SU-DHL-6 (cell line): ENCODE data around the gene SRRM4.
A peak's percentile ranks its signal among the peaks of the same experiment; 100 is the strongest.

ENCODE experiments used
- H2AFZ ChIP-seq: fragments of 200-600 bp; sonication (generic); 2 replicates; pipeline ENCODE4 v1.6.1; 2014; ENCODE audit warnings: low read depth, mild to moderate bottlenecking, moderate library complexity, mixed read lengths, antibody characterized with exemption, low read length; ENCODE audit not compliant: severe bottlenecking
- H3F3A ChIP-seq: fragments of 200-600 bp; shearing (Covaris generic); 2 replicates; pipeline ENCODE4 v1.6.0; 2016; ENCODE audit warnings: antibody characterized with exemption, mild to moderate bottlenecking; ENCODE audit not compliant: insufficient read depth
- H3K27ac ChIP-seq: fragments of 200-600 bp; sonication (generic); 2 replicates; pipeline ENCODE4 v1.5.1; 2016; ENCODE audit warnings: low read depth, mild to moderate bottlenecking, low read length, moderate library complexity, mixed read lengths
- H3K27me3 ChIP-seq: fragments of 200-600 bp; sonication (generic), shearing (Covaris generic); 2 replicates; pipeline ENCODE4 v1.6.0; 2014; ENCODE audit warnings: mild to moderate bottlenecking, low read length
- H3K36me3 ChIP-seq: fragments of 200-600 bp; sonication (generic); 2 replicates; pipeline ENCODE4 v1.6.1; 2014; ENCODE audit warnings: mild to moderate bottlenecking, low read length, mixed read lengths
- H3K4me2 ChIP-seq: fragments of 300-600, 200-600 bp; shearing (Covaris generic), sonication (generic); 2 replicates; pipeline ENCODE4 v1.6.0; 2014; ENCODE audit warnings: low read length, low read depth, mild to moderate bottlenecking; ENCODE audit not compliant: poor library complexity, severe bottlenecking
- H3K4me3 ChIP-seq: fragments of 200-600 bp; sonication (generic); 2 replicates; pipeline ENCODE4 v1.5.1; 2014; ENCODE audit warnings: antibody characterized with exemption, low read length, mild to moderate bottlenecking, mixed read lengths; ENCODE audit not compliant: insufficient read depth, poor library complexity, severe bottlenecking
- H3K79me2 ChIP-seq: fragments of 200-600 bp; sonication (generic); 2 replicates; pipeline ENCODE4 v1.6.1; 2014; ENCODE audit warnings: mild to moderate bottlenecking, low read length, moderate library complexity; ENCODE audit not compliant: insufficient read depth
- H3K9ac ChIP-seq: fragments of 200-600 bp; sonication (generic); 2 replicates; pipeline ENCODE4 v1.7.0; 2014; ENCODE audit warnings: mild to moderate bottlenecking, low read length
- H3K9me2 ChIP-seq: fragments of 200-600 bp; sonication (generic); replicated peaks from 2 replicates; pipeline ENCODE4 v1.6.1; 2014; ENCODE audit warnings: low read length; ENCODE audit not compliant: insufficient read depth
- H3K9me3 ChIP-seq: fragments of 200-600 bp; sonication (generic); 2 replicates; pipeline ENCODE4 v1.6.1; 2014; ENCODE audit warnings: low read length, mixed read lengths; ENCODE audit not compliant: insufficient read depth
- H4K20me1 ChIP-seq: fragments of 200-600 bp; sonication (generic); 2 replicates; pipeline ENCODE4 v1.6.1; 2014; ENCODE audit warnings: low read depth, mild to moderate bottlenecking, antibody characterized with exemption, low read length, moderate library complexity, mixed read lengths
- EZH2phosphoT487 ChIP-seq: fragments of 200-600 bp; sonication (generic), shearing (Covaris generic); conservative IDR thresholded peaks from 2 replicates; pipeline ENCODE4 v1.6.1; 2018; ENCODE audit warnings: mild to moderate bottlenecking, antibody characterized with exemption, low read length, moderate library complexity, mixed read lengths
- TF ChIP-seq, protein P1 (sequence below): fragments of 200-600 bp; sonication (generic); IDR thresholded peaks from one replicate; pipeline ENCODE4 v1.5.1; 2017; ENCODE audit warnings: antibody characterized with exemption, mild to moderate bottlenecking, low read length, moderate library complexity; ENCODE audit not compliant: insufficient read depth, poor library complexity, severe bottlenecking

Gene SRRM4

DNA sequence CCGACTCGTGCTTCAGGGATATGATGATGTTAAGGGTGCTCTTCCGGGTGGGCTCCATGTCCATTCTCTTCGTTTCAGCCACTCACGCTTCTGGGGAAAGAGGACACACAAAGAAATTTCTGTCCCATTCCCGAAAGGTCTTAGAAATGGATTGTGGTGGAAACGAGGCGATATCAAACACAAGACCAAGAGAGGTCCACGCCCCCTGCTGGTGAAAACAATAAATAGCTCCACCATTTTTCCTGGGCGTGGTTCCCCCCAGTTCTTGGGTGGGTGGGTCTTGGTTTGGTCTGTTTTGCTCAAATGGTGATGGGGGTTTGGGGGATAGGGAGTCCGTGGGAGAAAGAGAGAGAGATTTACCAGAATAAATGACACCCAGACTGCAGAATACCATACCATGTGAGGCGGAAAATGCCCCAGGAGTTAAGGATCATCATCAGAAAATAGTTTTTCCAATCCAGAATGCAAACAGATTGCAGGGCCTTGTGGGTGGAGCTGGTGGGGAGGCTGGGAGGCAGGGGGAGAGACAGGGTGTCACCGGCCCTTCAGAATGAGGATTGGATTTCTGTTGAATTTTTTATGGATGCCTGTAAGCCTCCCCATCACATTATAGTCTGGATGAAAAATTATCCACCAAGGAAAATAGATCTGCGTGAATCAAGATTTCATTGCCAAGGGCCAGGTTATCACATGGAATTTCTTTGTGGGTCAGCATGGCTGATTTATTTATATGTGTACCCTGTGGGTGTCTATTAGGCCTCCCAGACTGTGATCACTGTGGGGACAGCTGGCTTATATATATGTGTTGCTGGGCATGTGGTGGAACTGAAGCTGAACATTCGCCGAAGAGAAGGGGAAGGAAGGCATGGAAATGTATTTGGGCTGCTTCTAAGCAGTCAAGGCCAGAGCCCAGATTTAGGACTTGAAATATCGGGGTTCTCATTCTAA lies 55.8 kb downstream of the SRRM4 start:
- Histone ChIP-seq H3K4me3 (no peak overlapping the region), H2AFZ (no peak overlapping the region), H3F3A (no peaks in the 10 kb centered on the region), H3K9ac (no peak overlapping the region), H3K27ac (no peak overlapping the region), H3K27me3 (no peaks in the 10 kb centered on the region), H3K36me3 (no peaks in the 10 kb centered on the region), H3K9me2 (no peaks in the 10 kb centered on the region), H4K20me1 (no peaks in the 10 kb centered on the region), H3K79me2 (no peaks in the 10 kb centered on the region), H3K4me2 (no peak overlapping the region), H3K9me3 (no peaks in the 10 kb centered on the region)
- no peak for TF ChIP-seq EZH2phosphoT487
- TF ChIP-seq, protein P1, sequence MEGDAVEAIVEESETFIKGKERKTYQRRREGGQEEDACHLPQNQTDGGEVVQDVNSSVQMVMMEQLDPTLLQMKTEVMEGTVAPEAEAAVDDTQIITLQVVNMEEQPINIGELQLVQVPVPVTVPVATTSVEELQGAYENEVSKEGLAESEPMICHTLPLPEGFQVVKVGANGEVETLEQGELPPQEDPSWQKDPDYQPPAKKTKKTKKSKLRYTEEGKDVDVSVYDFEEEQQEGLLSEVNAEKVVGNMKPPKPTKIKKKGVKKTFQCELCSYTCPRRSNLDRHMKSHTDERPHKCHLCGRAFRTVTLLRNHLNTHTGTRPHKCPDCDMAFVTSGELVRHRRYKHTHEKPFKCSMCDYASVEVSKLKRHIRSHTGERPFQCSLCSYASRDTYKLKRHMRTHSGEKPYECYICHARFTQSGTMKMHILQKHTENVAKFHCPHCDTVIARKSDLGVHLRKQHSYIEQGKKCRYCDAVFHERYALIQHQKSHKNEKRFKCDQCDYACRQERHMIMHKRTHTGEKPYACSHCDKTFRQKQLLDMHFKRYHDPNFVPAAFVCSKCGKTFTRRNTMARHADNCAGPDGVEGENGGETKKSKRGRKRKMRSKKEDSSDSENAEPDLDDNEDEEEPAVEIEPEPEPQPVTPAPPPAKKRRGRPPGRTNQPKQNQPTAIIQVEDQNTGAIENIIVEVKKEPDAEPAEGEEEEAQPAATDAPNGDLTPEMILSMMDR, result peak; percentile 59

DNA sequence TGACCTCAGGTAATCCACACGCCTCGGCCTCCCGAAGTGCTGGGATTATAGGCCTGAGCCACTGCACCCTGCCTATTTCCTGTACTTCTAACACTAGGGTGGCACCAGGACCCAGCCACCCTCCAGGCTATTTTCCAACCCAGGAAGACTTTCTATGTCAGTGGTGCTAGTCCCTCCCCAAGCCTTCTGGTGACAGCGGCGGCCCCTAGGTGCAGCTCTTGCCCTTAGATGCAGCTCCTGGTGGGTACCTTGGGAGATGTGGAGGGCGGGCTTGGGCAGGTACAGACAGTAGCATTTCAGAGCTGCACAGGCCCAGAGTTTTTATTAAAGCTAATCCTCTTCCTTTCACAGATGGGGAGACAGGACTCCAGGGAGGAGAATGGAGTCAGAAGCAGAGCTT lies 62.8 kb downstream of the SRRM4 start:
- no peaks in the 10 kb centered on the region for H3K79me2 ChIP-seq
- H2AFZ ChIP-seq, result no peak overlapping the region
- no peaks in the 10 kb centered on the region for H3F3A ChIP-seq
- no peaks in the 10 kb centered on the region for H4K20me1 ChIP-seq
- no peak overlapping the region for H3K27ac ChIP-seq
- H3K27me3 ChIP-seq, result no peaks in the 10 kb centered on the region
- H3K36me3 ChIP-seq, result no peaks in the 10 kb centered on the region
- peaks cover 2% of the 10 kb centered on the region; the same call in 1 of the 2 replicates for H3K9me3 ChIP-seq
- H3K9ac ChIP-seq, result no peak overlapping the region
- H3K4me3 ChIP-seq, result no peak overlapping the region
- no peak overlapping the region for H3K4me2 ChIP-seq
- TF ChIP-seq, protein P1, result no peak
- TF ChIP-seq EZH2phosphoT487, result no peak
- H3K9me2 ChIP-seq, result no peaks in the 10 kb centered on the region

DNA sequence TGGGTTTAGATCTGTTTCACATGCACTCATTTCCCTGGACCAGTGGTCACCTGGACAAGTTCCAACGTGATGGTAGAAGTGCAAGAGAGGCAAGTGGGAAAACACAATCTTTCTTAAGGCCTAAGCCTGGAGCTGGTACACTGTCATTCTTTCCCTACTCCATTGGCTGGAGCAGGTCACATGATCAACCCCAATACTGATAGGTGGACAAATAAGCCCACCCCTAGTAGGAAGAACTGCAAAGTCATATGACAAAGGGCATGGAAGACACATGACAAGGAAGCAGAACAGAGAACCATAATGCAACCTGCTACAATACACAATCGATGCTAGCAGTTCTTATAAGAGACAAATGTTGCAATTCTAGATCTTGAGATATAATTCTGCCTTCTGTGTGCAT lies 66.3 kb downstream of the SRRM4 start:
- Histone ChIP-seq H3K9ac (no peak overlapping the region), H3K4me3 (no peak overlapping the region), H4K20me1 (no peaks in the 10 kb centered on the region), H3F3A (no peaks in the 10 kb centered on the region), H3K27ac (no peak overlapping the region), H3K36me3 (no peaks in the 10 kb centered on the region), H3K9me3 (peaks cover 4% of the 10 kb centered on the region; the same call in 1 of the 2 replicates), H3K27me3 (no peaks in the 10 kb centered on the region), H3K4me2 (no peak overlapping the region), H3K79me2 (no peaks in the 10 kb centered on the region), H2AFZ (no peak overlapping the region), H3K9me2 (no peaks in the 10 kb centered on the region; the same call in 1 of the 2 replicates)
- TF ChIP-seq, protein P1, result no peak
